PC-3 (cell line): ENCODE data around the gene GSTM4. TPM values are rescaled to one million over a fixed set of nuclear protein-coding genes. Genes with fewer than 3 reads are reported as not detected.

Experiments
- ATAC-seq: fragments of 200-7000 bp; cut with Tn5 transposase; 2 replicates; pipeline ENCODE4 v1.9.1; 2020; ENCODE audit warnings: mild to moderate bottlenecking, moderate library complexity
- BruUV-seq: library from RNA; stranded (reverse); fragments of 400-500 nt; replicated peaks from 2 replicates; lab custom pipeline; 2021; lab: Mats Ljungman, UMichigan
- CTCF ChIA-PET: fragments of 300-600 bp; sonication (Branson Sonifier 250); formaldehyde crosslinking; loops from one replicate; lab custom pipeline; 2022; ENCODE audit warnings: antibody characterized with exemption; lab: Charles Lee
- POLR2A ChIA-PET: fragments of 300-600 bp; sonication (Branson Sonifier 250); formaldehyde crosslinking; loops from one replicate; lab custom pipeline; 2022; ENCODE audit warnings: antibody characterized with exemption; ENCODE audit not compliant: unreplicated experiment; lab: Charles Lee
- DNase-seq: peaks from one replicate; pipeline ENCODE4 v3.0.0-alpha.2; 2015
- H2AFZ ChIP-seq: fragments of 300-600 bp; sonication (generic); 2 replicates; pipeline ENCODE4 v1.6.0; 2016; ENCODE audit warnings: antibody characterized with exemption, low read length
- H3F3A ChIP-seq: fragments of 300-600 bp; sonication (generic); one replicate; pipeline ENCODE4 v1.6.0; 2017; ENCODE audit warnings: antibody characterized with exemption, low read length, control low read depth, mild to moderate bottlenecking; ENCODE audit not compliant: unreplicated experiment
- H3K27ac ChIP-seq: fragments of 300-600 bp; sonication (generic); 2 replicates; pipeline ENCODE4 v1.5.1; 2016; ENCODE audit warnings: mild to moderate bottlenecking, low read length
- H3K27me3 ChIP-seq: fragments of 300-600 bp; sonication (generic); 2 replicates; pipeline ENCODE4 v1.6.1; 2016; ENCODE audit warnings: low read length, mixed read lengths
- H3K36me3 ChIP-seq: fragments of 300-600 bp; sonication (generic); 2 replicates; pipeline ENCODE4 v1.6.1; 2016; ENCODE audit warnings: low read depth, mixed run types, low read length, mixed read lengths
- H3K4me1 ChIP-seq: fragments of 300-600 bp; sonication (generic); 2 replicates; pipeline ENCODE4 v1.5.1; 2016; ENCODE audit warnings: low read length; ENCODE audit not compliant: insufficient read depth
- H3K4me2 ChIP-seq: fragments of 300-600 bp; sonication (generic); 2 replicates; pipeline ENCODE4 v1.6.0; 2016; ENCODE audit warnings: low read length
- H3K4me3 ChIP-seq: fragments of 300-600 bp; sonication (generic); 2 replicates; pipeline ENCODE4 v1.5.1; 2016; ENCODE audit warnings: mild to moderate bottlenecking, low read length, mixed read lengths
- H3K79me2 ChIP-seq: fragments of 300-600 bp; sonication (generic); 2 replicates; pipeline ENCODE4 v1.6.1; 2017; ENCODE audit warnings: low read length, mixed read lengths
- H3K9ac ChIP-seq: fragments of 300-600 bp; sonication (generic); 2 replicates; pipeline ENCODE4 v1.6.0; 2016; ENCODE audit warnings: mild to moderate bottlenecking, low read length
- H3K9me2 ChIP-seq: fragments of 300-600 bp; sonication (generic); replicated peaks from 2 replicates; pipeline ENCODE4 v1.6.1; 2016; ENCODE audit warnings: mixed run types, low read length, mixed read lengths
- H3K9me3 ChIP-seq: fragments of 300-600 bp; sonication (generic); 2 replicates; pipeline ENCODE4 v1.6.1; 2016; ENCODE audit warnings: low read length, mixed read lengths
- H4K20me1 ChIP-seq: fragments of 300-600 bp; sonication (generic); 2 replicates; pipeline ENCODE4 v1.6.1; 2016; ENCODE audit warnings: low read length, mixed read lengths
- EZH2 ChIP-seq: fragments of 300-600 bp; sonication (generic); IDR thresholded peaks from one replicate; pipeline ENCODE4 v1.6.1; 2017; ENCODE audit warnings: antibody characterized with exemption, mild to moderate bottlenecking, low read length; ENCODE audit not compliant: unreplicated experiment
- EZH2phosphoT487 ChIP-seq: fragments of 300-600 bp; sonication (generic); IDR thresholded peaks from 2 replicates; pipeline ENCODE4 v1.6.1; 2018; ENCODE audit warnings: mild to moderate bottlenecking, antibody characterized with exemption, low read length, borderline replicate concordance
- intact Hi-C: fragments of 100-400 bp; cut with micrococcal nuclease; formaldehyde crosslinking; loops from 2 replicates; pipeline ENCODE4 v1.9.0; 2023
- total RNA-seq: library from RNA; depleted of rRNA; stranded (reverse); fragments of >200 nt; gene quantifications from 2 replicates; pipeline ENCODE4 v1.2.3, GENCODE V29; 2014
- TF ChIP-seq, protein P1 (sequence below): fragments of 300-600 bp; sonication (generic); conservative IDR thresholded peaks from 2 replicates; pipeline ENCODE4 v1.5.1; 2017; ENCODE audit warnings: antibody characterized with exemption, low read depth, mild to moderate bottlenecking, low read length

GSTM4 gene
- total RNA-seq, 1 experiment from 2014 or later = 25.9 TPM

DNA sequence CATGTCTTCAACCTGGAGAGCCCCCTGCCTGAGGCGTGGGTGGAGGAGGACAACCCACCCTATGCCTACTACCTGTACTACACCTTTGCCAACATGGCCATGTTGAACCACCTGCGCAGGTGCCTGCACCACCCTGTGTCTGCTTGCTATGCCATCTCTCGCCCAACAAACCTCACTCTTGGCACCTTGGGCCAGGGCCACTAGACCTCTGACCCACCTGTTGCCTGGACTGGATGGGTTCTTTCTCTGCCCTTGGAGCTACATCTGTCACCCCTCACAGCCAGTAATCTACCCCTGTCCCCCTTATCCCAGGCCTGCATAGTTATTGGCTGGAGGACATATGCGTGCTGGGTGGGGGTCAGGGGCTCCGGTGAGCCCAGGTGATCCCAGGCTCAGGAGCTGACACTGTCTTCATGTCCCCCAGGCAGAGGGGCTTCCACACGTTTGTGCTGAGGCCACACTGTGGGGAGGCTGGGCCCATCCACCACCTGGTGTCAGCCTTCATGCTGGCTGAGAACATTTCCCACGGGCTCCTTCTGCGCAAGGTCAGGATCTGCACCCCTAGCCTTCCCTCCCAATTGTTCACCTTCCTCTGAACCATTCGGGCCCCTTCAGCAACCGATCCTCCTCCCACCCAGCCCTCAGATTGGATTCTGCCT, 26.4 kb upstream of the GSTM4 start:
- Histone ChIP-seq H3K27me3 (no peaks in the 10 kb centered on the region), H3K4me3 (no peak overlapping the region), H3K9me3 (no peaks in the 10 kb centered on the region), H3K79me2 (peaks cover 3% of the 10 kb centered on the region), H3F3A (no peaks in the 10 kb centered on the region), H3K9me2 (no peaks in the 10 kb centered on the region), H3K36me3 (peaks cover 32% of the 10 kb centered on the region), H3K4me1 (no peaks in the 10 kb centered on the region), H3K9ac (no peak overlapping the region), H3K27ac (no peak overlapping the region), H2AFZ (no peak overlapping the region), H4K20me1 (no peaks in the 10 kb centered on the region), H3K4me2 (no peak overlapping the region)
- BruUV-seq = no TSS peak
- no peak for TF ChIP-seq EZH2phosphoT487
- no peak for TF ChIP-seq EZH2
- TF ChIP-seq, protein P1, sequence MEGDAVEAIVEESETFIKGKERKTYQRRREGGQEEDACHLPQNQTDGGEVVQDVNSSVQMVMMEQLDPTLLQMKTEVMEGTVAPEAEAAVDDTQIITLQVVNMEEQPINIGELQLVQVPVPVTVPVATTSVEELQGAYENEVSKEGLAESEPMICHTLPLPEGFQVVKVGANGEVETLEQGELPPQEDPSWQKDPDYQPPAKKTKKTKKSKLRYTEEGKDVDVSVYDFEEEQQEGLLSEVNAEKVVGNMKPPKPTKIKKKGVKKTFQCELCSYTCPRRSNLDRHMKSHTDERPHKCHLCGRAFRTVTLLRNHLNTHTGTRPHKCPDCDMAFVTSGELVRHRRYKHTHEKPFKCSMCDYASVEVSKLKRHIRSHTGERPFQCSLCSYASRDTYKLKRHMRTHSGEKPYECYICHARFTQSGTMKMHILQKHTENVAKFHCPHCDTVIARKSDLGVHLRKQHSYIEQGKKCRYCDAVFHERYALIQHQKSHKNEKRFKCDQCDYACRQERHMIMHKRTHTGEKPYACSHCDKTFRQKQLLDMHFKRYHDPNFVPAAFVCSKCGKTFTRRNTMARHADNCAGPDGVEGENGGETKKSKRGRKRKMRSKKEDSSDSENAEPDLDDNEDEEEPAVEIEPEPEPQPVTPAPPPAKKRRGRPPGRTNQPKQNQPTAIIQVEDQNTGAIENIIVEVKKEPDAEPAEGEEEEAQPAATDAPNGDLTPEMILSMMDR = no peak
- DNase-seq = no peak
- ChIA-PET POLR2A (no interaction called here), CTCF (interaction anchor here (1.8 kb wide), 1 partner anchor 83 kb away, joined by 9 read pairs; no protein-coding TSS in a partner anchor)
- no peak for ATAC-seq
- intact Hi-C loops = no loop called here

DNA sequence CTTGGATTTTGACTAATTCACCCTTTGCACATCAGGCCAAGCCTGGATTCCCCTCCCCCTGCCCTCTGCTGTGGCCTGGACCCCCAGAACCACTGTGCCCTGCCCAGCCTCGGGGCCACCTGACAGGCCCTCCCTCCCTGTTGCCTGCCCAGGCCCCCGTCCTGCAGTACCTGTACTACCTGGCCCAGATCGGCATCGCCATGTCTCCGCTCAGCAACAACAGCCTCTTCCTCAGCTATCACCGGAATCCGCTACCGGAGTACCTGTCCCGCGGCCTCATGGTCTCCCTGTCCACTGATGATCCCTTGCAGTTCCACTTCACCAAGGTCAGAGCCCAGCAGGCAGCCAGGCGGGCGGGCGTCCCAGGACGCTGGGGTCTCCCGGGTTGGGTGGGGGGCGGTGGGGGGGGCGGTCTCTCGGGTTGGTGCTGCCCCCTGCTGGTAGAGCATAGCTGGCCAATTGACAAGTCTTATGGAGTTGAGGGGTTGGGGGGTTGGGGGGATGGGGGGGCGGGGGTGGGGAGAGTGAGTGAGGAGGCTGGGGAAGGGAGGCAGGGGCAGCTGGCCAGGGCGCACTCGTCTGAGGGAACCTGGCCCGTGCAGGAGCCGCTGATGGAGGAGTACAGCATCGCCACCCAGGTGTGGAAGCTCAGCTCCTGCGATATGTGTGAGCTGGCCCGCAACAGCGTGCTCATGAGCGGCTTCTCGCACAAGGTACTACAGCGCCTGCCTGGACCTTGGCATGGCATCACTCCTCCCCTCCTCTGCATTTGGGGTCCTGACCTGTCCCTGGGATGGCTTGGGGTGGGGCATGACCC, 25.6 kb upstream of the GSTM4 start:
- TF ChIP-seq, protein P1 = no peak
- TF ChIP-seq EZH2 (no peak), EZH2phosphoT487 (no peak)
- no peak for ATAC-seq
- BruUV-seq = no TSS peak
- Histone ChIP-seq H3K4me2 (no peak overlapping the region), H3K9me3 (no peaks in the 10 kb centered on the region), H3K4me3 (no peak overlapping the region), H4K20me1 (no peaks in the 10 kb centered on the region), H3K27ac (no peak overlapping the region), H3K36me3 (peaks cover 32% of the 10 kb centered on the region), H2AFZ (no peak overlapping the region), H3K79me2 (no peaks in the 10 kb centered on the region; the same call in 1 of the 2 replicates), H3K27me3 (no peaks in the 10 kb centered on the region), H3K9me2 (no peaks in the 10 kb centered on the region), H3K4me1 (no peaks in the 10 kb centered on the region), H3K9ac (no peak overlapping the region), H3F3A (no peaks in the 10 kb centered on the region)
- intact Hi-C loops = no loop called here
- ChIA-PET POLR2A (no interaction called here), CTCF (interaction anchor here (0.6 to 1.8 kb wide), 4 partner anchors 9 to 84 kb away, joined by 3 to 9 read pairs (median 4); partner anchors contain the start of gene GNAI3)
- no peak for DNase-seq
